Stimulated activated CD8-positive, alpha-beta memory T cell treated with anti-CD3 and anti-CD28 coated beads, Interleukin-4, amount 100 ng/mL, for 24 hours (primary cell): ENCODE results near the gene HLCS.

ENCODE experiments used
- DNase-seq: peaks from one replicate; pipeline ENCODE4 v3.0.0-alpha.2; 2020; ENCODE audit warnings: low read depth

Gene HLCS

DNA sequence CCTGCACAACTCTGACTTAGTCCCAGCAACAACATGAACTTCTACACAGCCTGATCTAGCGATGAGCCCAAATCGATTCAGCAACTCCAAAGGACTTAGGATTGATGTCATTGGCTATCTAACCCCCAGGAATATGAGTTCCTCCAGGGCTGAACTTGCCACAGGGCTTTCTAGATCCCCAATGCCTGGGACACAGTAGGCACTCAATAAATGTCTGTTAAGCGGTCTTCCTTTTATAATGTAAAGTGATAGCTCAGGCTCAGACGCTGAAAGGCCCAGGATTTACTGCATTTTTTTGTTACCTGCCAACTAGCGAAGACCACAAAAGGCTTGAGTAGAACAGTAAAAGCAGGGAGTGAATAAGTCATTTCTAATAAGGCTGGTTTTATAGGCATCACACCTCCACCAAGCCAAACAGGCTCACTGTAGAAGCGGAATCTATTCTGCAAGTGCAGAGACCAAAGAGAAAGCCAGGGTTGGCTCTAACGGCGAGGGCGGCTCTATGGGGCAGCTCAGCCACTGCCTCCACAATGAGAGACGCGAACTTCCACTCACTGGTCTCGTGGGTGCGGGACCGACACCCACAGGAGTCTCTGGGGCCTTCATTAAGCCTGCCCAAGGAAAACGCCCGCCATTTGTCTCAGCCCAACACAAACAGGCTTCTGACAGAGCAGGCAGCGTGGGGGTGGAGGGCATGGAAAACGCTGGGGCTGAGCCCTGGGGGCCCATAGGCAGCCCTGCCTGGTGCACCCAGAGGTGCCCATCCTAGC lies 52.0 kb downstream of the HLCS start:
- DNase-seq: no peak

DNA sequence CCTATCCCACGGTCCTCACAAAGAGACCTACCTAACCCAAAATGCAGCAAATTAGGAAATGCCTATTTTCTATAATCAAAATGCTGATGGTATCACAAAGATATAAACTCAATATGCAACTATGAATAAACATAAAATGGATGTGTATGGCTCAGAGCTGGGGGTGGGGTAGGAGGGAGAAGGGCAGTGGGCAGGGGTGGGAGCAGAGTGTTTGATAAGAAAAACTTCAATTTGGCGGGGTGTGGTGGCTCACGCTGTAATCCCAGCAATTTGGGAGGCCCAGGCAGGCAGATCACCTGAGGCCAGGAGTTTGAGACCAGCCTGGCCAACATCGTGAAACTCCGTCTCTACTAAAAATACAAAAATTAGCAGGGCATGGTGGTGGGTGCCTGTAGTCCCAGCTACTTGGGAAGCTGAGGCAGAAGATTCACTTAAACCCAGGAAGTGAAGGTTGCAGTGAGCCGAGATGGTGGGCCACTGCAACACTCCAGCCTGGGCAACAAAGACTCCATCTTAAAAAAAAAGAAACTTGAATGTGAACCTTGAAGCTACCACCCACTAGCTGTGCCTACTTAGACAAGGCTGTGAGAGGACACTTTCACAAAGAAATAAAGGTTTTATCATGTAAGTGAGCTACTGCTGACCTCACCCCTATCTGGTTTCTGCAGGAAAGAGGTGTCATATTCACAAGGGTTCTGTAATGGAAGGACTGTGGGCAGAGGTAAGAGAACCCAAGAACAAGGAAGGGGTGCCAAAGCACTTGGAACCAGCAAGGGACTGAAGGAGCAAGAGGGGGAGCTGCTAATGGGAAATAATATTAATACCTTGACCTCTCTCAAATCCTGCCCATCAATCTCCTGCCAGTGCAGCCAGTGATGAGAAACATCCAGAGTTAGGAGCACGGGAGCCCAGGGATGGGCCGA lies 53.0 kb downstream of the HLCS start:
- DNase-seq: no peak

DNA sequence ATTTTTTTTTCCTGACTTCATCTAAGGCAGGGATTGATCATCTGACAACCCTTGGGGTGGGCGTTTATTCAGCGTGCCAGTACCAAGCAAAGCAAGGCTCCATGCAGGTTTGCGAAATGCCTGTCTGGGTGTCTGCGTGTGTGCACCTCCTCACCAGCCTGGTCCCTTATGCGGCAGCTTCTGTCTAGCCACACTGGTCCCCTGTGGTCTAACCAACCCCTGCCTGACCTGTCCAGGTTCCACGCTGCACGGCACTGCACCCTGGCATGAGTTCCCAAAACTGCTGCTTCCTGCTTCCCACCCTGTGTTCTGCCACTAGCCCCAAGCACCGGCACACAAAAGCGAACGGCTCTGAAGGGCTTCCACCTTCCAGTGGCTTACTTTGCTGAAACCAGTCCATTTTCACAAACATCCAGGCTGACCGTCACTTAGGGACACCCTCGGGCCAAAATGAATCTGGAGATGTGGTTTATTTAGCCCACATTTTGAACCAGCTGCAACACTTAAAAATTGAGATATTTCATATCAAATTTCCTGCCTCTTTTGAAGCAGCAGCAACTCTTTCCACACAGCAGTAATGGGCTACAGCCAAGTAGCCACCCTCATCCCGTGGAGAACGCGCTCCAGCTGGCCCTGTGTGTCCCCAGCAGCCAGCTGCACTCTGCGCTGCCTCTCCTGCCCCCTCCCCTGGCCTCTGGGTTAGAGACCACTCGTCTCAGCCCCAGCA lies 55.7 kb downstream of the HLCS start:
- no peak for DNase-seq

DNA sequence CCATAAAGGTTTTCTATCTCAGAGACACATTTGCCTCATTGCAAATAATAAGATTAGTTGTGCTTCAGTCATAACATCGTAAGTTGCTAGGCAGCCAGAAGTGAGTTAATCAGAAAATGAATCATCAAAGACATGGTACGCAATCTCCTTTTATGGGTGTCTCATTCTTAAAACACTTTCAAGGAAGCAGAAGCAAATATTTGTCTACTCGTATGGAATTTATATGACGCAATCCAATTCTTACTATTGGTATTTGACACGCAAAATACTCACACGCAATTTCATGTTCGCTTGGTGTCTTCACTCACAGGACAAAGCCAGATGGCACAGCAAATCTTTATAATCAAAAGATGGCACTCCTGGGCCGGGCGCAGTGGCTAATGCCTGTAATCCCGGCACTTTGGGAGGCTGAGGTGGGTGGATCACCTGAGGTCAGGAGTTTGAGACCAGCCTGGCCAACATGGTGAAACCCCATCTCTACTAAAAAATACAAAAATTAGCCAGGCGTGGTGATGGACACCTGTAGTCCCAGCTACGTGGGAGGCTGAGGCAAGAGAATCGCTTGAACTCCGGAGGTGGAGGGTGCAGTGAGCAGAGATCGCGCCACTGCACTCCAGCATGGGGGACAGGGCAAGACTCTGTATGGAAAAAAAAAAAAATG lies 56.4 kb downstream of the HLCS start:
- no peak for DNase-seq

DNA sequence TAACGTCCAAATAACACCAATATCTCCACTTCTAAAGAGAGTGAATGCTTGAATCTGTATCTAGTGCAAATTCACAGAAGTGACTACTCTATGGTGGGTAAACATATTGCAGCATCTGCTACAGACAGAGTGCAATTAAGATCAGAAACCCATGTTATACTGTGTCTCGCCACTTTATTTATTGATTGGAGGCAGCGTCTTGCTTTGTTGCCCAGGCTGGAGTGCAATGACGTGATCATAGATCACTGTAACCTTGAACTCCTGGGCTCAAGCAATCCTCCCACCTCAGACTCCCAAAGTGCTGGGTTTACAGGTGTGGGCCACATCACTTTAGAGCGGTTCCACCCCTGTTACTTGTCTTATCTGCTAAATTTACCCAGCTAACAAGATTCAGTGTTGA lies 57.0 kb downstream of the HLCS start:
- DNase-seq: no peak

DNA sequence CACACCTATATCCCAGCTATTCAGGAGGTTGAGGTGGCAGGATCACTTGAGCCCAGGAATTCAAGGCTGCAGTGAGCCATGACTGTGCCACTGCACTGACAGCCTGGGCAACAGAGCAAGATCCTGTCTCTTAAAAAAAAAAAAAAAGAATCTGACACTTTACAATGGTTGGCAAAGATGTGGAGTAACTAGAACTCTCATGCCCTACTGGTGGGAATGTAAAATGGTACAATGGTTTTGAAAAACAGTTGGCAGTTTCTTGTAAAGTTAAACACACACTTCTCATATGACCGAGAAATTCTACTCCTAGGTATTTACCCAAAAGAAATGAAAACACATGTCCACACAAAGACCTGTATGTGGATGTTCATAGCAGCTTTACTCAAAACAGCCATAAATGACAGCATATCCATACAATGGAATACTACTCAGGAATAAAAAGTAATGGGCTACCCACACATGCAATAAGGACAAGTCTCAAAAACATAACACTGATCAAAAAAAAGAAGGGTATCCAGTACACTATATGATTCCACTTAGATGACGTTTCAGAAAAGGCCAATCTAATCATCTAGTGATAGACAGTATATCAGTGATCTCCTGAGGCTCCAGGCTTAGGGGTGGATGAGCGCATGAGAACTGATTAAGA lies 58.1 kb downstream of the HLCS start:
- no peak for DNase-seq

DNA sequence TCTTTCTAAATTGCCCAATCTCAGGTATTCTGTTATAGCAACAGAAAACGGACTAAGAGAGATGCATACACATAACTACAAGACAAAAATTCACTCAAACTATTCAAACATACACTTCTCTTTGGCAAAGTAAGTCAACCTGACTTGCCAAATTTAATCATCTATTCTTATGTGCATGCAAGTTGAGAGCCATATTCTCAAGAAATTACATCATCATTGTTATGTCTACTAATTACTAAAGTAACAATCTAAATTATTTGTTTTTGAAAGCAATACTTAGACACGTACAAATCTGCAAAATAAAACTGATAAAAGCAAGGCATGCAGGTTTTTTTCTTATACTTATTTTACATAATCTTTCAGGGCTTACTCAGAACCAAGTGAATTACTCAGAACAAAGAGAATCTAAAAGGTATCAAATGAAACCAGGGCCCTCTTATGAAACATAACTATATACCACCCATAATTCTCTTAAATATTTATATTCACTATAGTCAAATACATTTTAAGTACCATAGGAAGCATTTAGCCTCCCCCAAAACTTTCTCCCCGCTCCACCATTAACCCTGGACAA lies 62.3 kb downstream of the HLCS start:
- no peak for DNase-seq

DNA sequence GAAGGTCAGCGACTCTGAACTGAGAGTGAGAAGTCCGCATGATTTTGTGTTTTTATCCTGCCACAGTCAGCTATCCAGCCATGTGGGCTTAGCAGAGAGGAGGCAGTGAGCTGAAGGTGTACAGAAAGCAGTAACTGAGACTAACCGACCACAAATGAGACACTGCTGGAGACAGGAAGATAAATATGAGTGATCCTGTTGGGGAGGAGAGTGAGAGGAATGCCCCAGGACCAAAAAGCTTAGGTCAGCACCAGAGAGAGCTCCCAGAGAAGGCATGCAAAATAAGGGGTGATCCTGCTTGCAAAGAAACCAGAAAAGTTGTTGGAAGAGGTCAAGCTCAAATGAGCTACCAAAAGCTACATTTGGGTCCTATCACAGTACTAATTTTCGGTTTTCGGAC lies 63.7 kb downstream of the HLCS start:
- DNase-seq: no peak

DNA sequence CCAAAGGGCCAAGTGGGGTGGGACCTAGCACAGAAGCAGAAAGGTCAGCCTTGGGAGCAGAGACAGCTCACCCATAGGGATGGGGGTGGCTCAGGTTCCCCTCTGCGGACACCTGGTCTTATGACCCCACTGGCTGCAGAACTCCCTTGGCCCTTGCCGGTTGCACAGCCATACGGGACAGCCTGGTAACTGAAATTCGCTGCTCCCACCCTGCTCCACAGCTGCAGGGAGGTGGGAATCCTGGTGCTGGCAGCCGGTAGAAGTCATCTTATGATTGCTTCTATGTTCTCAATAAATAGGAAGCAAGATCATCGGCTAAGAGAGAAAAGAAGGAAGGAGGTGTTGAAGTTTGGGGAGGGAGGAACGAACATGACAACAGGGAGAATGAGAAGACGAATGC lies 64.1 kb downstream of the HLCS start:
- DNase-seq: no peak

DNA sequence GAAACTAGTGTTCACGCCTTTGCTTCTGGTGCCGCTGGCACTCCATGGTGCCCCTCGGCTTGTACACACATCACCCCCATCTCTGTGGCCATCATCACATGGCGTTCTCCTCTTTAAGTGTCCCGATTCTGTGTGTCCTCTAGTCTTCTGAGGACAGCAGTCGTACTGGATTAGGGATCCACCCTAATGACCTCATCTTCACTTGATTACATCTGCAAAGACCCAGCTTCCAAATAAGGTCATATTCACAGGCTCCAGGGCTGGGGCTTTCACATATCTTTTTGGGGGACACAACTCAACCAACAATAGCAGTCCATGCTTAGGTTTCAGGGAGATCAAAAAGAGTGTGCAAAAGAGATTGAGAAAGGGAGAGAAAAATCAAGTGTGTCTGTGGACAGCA lies 64.9 kb downstream of the HLCS start:
- no peak for DNase-seq

DNA sequence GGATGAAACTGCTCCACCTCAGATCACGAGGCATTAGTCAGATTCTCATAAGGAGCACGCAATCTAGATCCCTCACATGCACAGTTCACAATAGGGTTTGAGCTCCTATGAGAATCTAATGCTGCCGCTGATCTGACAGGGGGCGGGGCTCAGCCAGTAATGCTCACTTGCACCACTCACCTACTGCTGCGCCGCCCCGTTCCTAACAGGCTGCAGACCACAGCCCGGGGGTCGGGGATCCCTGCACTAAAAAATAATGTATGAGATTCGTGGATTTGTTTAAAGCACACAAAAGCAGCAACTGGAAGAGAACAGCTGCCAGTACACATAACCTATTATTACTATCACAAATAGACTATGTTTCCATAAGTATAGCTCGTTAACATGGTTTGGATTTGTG lies 72.9 kb downstream of the HLCS start:
- no peak for DNase-seq

DNA sequence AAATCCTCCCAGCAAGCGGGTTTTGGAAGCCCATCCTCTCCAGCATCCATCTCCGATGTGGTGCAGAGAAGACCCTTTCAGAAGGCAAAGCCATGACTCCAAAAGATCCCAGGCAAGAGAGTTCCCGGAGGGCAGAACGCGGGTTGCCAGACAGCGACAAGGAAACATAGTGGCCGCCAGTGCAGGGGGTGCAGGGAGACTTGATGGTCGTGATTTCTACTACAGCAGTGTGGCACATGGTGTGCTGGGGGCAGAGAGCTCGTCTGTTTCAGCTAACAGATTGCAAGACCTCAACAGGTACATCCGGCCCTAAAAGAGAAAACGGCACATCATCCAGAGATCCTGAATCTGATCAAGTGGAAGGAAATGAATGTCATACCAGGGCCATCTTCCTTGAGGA lies 74.3 kb downstream of the HLCS start:
- DNase-seq: no peak

DNA sequence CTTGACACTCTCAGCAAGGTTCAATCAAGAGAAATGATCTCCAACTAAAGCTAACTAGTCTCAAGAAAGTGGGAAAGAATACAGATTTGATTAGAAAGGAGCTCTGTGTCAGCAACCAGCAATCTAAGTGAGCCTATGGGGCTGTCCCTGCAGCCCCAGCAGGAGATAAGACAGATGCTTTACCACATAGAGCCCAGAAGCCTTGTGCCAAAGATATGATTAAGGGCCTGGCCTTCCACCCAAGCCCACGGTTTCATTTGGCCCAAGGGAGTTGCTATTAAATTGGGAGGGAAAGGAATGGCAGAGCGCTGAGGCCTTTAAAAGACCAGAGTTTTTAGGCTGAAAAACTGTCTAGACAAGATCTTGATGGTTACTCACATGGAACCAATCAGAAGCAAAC lies 74.8 kb downstream of the HLCS start:
- no peak for DNase-seq

DNA sequence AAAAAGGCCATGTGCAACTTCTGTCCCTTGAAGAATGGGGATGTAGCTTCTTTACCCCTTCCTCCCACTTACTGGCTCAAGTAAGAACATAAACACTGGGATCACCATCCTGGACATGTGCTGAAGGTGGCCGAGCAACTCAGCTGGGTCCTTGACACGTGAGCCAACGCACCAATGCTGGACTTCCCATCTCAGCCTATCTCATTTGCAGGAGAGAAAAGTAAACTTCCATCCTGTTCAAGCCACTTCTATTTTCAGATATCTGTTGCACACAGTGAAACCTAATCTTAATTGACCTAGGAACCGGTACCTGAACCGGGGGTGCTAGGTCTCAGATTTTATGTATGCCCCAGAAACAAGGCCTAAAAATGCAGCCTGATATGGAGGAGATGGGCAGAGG lies 75.3 kb downstream of the HLCS start:
- no peak for DNase-seq

DNA sequence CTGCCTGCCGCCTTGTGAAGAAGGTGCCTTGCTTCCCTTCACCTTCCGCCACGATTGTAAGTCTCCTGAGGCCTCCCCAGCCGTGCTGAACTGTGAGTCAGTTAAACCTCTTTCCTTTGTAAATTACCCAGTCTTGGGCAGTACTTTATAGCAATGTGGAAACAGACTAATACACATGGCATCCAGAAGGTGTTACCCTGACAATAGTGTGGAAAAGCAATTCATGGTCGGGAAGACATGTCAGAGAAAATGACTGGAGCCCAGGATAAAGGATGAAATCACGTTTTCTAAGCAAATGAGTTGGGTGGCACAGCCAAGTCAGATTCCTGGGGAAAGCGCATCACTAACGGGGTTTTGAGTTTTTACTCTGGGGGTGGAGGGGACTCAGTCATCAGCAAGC lies 76.4 kb downstream of the HLCS start:
- DNase-seq: no peak

DNA sequence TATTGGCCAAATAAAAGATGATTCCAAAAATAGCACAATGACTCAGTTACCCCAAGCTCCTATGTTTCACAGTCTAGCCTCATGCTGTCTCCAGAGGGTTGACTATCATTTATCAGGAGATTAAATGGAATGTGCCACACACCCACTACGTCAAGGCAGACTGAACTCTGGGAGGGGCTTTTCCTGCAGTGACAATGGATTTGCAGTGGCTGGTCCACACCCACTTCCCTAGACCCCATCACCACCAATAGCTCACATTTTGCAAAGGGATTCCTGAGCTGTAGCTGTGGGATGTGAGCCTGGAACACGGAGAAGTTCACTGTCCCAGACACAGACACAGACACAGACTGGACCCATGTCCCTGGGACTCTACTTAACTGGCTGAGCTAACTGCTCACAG lies 77.1 kb downstream of the HLCS start:
- DNase-seq: no peak

DNA sequence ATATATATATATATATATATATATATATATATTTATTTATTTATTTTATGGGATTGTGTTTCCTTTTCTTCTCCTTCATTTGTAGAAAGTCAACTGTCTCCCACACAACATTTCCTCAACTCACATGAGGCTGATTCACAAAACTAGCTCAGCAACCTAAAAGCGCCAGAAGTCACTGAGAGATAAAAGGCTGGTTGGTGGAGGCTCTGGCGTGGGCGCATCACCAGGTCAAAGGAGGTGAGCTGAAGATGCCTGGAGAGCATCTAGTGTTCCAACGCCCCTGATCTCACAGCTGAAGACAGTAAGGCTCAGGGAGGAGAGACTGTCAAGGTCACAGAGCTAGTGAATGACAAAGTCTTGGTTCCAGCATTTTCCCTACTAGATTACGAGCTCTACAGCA lies 78.0 kb downstream of the HLCS start:
- DNase-seq: no peak

DNA sequence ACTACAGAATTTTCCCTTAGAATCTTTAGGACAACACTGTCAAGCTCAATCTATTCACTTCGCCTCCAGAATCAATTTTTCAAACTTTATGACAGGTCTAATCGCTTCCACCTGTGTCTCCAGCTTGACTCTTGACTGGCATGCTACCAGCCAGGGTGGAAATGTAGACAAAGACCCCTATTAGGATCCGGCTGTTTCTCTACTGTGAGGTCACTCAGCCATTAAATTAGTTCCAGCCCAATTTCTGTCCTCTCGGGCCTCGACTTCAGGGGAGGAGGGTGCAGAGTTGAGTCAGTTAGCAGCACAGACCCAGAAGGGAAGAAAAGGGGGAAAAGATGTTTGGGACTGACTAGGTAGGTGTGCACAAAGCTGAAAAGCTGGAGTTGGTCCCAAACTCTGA lies 78.5 kb downstream of the HLCS start:
- no peak for DNase-seq

DNA sequence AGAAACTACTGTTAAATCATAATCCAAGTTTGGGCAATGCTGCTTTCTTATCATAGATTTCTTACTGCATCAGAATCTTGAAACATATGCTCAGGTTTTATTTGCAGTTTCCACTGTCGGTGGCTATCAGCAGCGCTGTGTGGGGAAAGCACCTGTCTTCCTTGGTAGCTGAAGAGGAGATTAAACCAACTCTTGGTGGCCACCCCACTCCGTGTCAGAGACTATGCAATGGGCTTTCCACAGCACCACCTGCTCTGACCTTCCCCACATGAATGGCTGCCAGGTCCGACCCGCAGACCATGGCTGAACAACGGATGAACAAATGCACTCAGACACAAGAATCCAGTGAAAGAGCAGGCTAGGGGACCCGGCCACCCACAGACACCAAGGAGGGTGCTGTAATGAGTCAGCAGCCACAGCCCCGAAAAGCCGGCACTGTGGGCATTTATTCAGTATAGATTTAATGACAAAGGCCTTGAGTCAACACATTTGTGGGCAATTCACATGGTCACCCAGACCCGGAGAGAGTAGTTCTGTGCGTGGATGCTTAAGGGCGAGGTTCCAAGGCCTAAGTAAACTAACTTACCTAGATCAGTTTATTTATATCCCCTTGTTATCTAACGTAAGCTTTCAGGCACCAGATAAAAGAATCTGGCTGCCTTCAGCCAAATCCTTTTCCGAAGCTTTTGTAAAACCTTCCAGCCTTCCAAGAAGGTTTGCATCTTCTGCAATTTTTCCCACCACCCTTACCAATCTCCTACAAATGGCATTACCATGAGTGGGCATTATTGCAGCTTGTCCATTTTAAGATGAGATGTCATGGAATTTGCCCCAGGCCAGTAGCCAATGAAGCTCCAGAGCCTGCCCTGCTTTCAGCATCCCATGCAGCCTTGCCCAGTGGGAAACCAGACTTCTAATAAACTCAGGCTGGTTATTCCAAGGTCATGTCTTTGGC lies 82.7 kb downstream of the HLCS start:
- DNase-seq: no peak

DNA sequence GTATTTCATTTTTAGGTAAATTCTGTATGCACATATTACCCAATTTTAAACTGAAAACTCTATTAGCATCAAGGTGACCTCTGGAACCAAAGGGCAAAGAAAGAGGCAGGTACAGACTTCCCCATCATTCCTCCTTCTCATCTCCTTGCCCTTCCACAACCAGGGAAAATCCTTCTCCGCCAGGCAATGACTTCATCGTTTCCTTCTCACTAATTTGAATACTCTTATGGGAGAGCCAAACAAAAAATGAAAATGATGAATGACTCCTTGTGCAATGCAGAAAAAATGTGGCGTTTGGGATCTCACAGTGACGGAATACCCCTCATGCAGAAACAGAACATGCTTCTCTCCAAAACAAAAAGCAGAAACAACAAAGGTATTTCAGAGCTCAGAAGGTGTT lies 83.7 kb downstream of the HLCS start:
- no peak for DNase-seq
